HCT116 (cell line): ENCODE measurements around the gene ZNF750. TPM values are rescaled to one million over a fixed set of nuclear protein-coding genes. Genes with fewer than 3 reads are reported as not detected.

Source experiments
- ATAC-seq: fragments of 200-7000 bp; cut with Tn5 transposase; 2 replicates; pipeline ENCODE4 v1.9.1; 2020; ENCODE audit warnings: mild to moderate bottlenecking, moderate library complexity
- BruUV-seq: library from RNA; stranded (reverse); fragments of 400-500 nt; replicated peaks from 2 replicates; lab custom pipeline; 2021; lab: Mats Ljungman, UMichigan
- CTCF ChIA-PET: fragments of 300-600 bp; sonication (Branson Sonifier 250); formaldehyde crosslinking; loops from one replicate; lab custom pipeline; 2021; ENCODE audit warnings: antibody characterized with exemption; lab: Charles Lee
- POLR2A ChIA-PET: fragments of 300-600, 350-600 bp; sonication (Branson Sonifier 250); formaldehyde crosslinking; loops from one replicate; lab custom pipeline; 2021; ENCODE audit warnings: antibody characterized with exemption; lab: Charles Lee
- RAD21 ChIA-PET, 2 experiments: fragments of 300-600 bp; sonication (Branson Sonifier 250); formaldehyde crosslinking; loops; one replicate each; lab custom pipeline; 2023; ENCODE audit warnings: low total read pairs in 2 of 2; ENCODE audit not compliant: uncharacterized antibody in 2 of 2, unreplicated experiment in 2 of 2, low non-redundant PET in 1 of 2; lab: Charles Lee
- DNase-seq: peaks from one replicate; pipeline ENCODE4 v3.0.0-alpha.2; 2010; ENCODE audit warnings: low read depth, low spot score
- H2AFZ ChIP-seq: fragments of 200-600 bp; shearing (Covaris generic), sonication (generic); 2 replicates; pipeline ENCODE4 v1.6.1; 2017; ENCODE audit warnings: low read depth, mixed run types, mixed read lengths, antibody characterized with exemption, low read length; ENCODE audit not compliant: poor library complexity, severe bottlenecking
- H3K27ac ChIP-seq: 2 replicates; pipeline ENCODE4 v1.5.1; 2012; ENCODE audit warnings: low read depth, low read length
- H3K27me3 ChIP-seq: fragments of 200-600 bp; sonication (generic); 2 replicates; pipeline ENCODE4 v1.6.1; 2016; ENCODE audit warnings: mixed run types, low read length, mixed read lengths; ENCODE audit not compliant: insufficient read depth
- H3K36me3 ChIP-seq, 2 experiments: fragments of 200-500 bp in 1 of 2; fragments of 200-600 bp in 1 of 2; sonication (Bioruptor generic) in 1 of 2; sonication (generic) in 1 of 2; 2 replicates each; pipeline versions ENCODE4 v1.5.1 to v1.6.1; 2014 to 2016; ENCODE audit warnings: low read length in 2 of 2, inconsistent platforms in 1 of 2, mixed read lengths in 1 of 2, mixed run types in 1 of 2; ENCODE audit not compliant: insufficient read depth in 2 of 2, control insufficient read depth in 1 of 2
- H3K4me1 ChIP-seq, 2 experiments: fragments of 200-600 bp in 1 of 2; sonication (generic) in 1 of 2; 2 replicates each; pipeline versions ENCODE4 v1.5.1 to v1.6.1; 2012 to 2017; ENCODE audit warnings: low read length in 2 of 2, inconsistent platforms in 1 of 2, mild to moderate bottlenecking in 1 of 2, mixed read lengths in 1 of 2, mixed run types in 1 of 2, moderate library complexity in 1 of 2; ENCODE audit not compliant: insufficient read depth in 2 of 2, control insufficient read depth in 1 of 2
- H3K4me2 ChIP-seq: fragments of 200-600 bp; sonication (generic); 2 replicates; pipeline ENCODE4 v1.6.1; 2017; ENCODE audit warnings: mixed run types, low read length, mixed read lengths
- H3K4me3 ChIP-seq, 2 experiments: fragments of 200-600 bp in 1 of 2; sonication (generic) in 1 of 2; replicated peaks in 1 of 2; 2 replicates each; pipeline ENCODE4 v1.5.1; 2011 to 2016; ENCODE audit warnings: low read length in 2 of 2, control low read depth in 1 of 2, low read depth in 1 of 2, mild to moderate bottlenecking in 1 of 2, mixed read lengths in 1 of 2, mixed run types in 1 of 2
- H3K79me2 ChIP-seq: fragments of 200-600 bp; sonication (generic); 2 replicates; pipeline ENCODE4 v1.6.1; 2017; ENCODE audit warnings: mild to moderate bottlenecking, mixed run types, low read length, moderate library complexity, mixed read lengths; ENCODE audit not compliant: insufficient read depth
- H3K9ac ChIP-seq: fragments of 200-600 bp; sonication (generic); 2 replicates; pipeline ENCODE4 v1.6.1; 2016; ENCODE audit warnings: low read length, mixed read lengths
- H3K9me2 ChIP-seq: fragments of 200-600 bp; sonication (generic), shearing (Covaris generic); 2 replicates; pipeline ENCODE4 v1.6.1; 2017; ENCODE audit warnings: mixed run types, mild to moderate bottlenecking, moderate library complexity; ENCODE audit not compliant: insufficient read depth
- H3K9me3 ChIP-seq, 2 experiments: fragments of 200-500 bp in 1 of 2; fragments of 200-600 bp in 1 of 2; sonication (Bioruptor generic) in 1 of 2; sonication (generic) in 1 of 2; 2 replicates each; pipeline ENCODE4 v1.6.1; 2014 to 2017; ENCODE audit warnings: low read length in 2 of 2, mixed read lengths in 2 of 2, inconsistent platforms in 1 of 2, low read depth in 1 of 2, mild to moderate bottlenecking in 1 of 2, mixed run types in 1 of 2, moderate library complexity in 1 of 2; ENCODE audit not compliant: control insufficient read depth in 1 of 2, insufficient read depth in 1 of 2
- H4K20me1 ChIP-seq: fragments of 200-600 bp; sonication (generic), shearing (Covaris generic); 2 replicates; pipeline ENCODE4 v1.6.1; 2017; ENCODE audit warnings: mixed run types, mild to moderate bottlenecking, moderate library complexity; ENCODE audit not compliant: insufficient read depth
- ATF3 ChIP-seq: IDR thresholded peaks from 2 replicates; pipeline ENCODE4 v1.6.1; 2012
- ELF1 ChIP-seq: IDR thresholded peaks from 2 replicates; pipeline ENCODE4 v1.6.1; 2012; ENCODE audit warnings: low read depth, borderline replicate concordance
- EZH2phosphoT487 ChIP-seq: fragments of 200-600 bp; IDR thresholded peaks from 2 replicates; pipeline ENCODE4 v1.6.1; 2018; ENCODE audit warnings: antibody characterized with exemption, borderline replicate concordance
- FOSL1 ChIP-seq: IDR thresholded peaks from 2 replicates; pipeline ENCODE4 v1.6.1; 2012; ENCODE audit warnings: low read depth
- MAX ChIP-seq: IDR thresholded peaks from 2 replicates; pipeline ENCODE4 v1.6.1; 2012
- POLR2AphosphoS5 ChIP-seq: IDR thresholded peaks from 2 replicates; pipeline ENCODE4 v1.6.1; 2011; ENCODE audit warnings: mild to moderate bottlenecking, low read depth, low read length, moderate library complexity
- REST ChIP-seq: IDR thresholded peaks from 2 replicates; pipeline ENCODE4 v1.6.1; 2012; ENCODE audit warnings: low read depth
- SIN3A ChIP-seq: IDR thresholded peaks from 2 replicates; pipeline ENCODE4 v1.6.1; 2012; ENCODE audit warnings: low read depth
- SP1 ChIP-seq: IDR thresholded peaks from 2 replicates; pipeline ENCODE4 v1.6.1; 2012; ENCODE audit warnings: low read depth
- TCF7L2 ChIP-seq: IDR thresholded peaks from 2 replicates; pipeline ENCODE4 v1.7.0; 2011; ENCODE audit warnings: borderline replicate concordance, inconsistent platforms; ENCODE audit not compliant: insufficient read depth, insufficient read length; ENCODE audit errors: extremely low read depth
- YY1 ChIP-seq: IDR thresholded peaks from 2 replicates; pipeline ENCODE4 v1.6.1; 2011; ENCODE audit warnings: low read length, low read depth, moderate library complexity, mild to moderate bottlenecking; ENCODE audit not compliant: insufficient replicate concordance; ENCODE audit errors: extremely low read depth
- ZBTB33 ChIP-seq: IDR thresholded peaks from 2 replicates; pipeline ENCODE4 v1.6.1; 2011; ENCODE audit warnings: mild to moderate bottlenecking, low read length, moderate library complexity; ENCODE audit not compliant: insufficient replicate concordance; ENCODE audit errors: extremely low read depth
- ZFX ChIP-seq: fragments of 450-650 bp; IDR thresholded peaks from 2 replicates; pipeline ENCODE4 v1.6.1; 2017
- ZNF274 ChIP-seq: fragments of 200-500 bp; sonication (Bioruptor generic); IDR thresholded peaks from 2 replicates; pipeline ENCODE4 v1.6.1; 2014; ENCODE audit warnings: mild to moderate bottlenecking, low read depth, low read length, inconsistent platforms
- intact Hi-C: fragments of 100-400 bp; cut with micrococcal nuclease; formaldehyde crosslinking; loops from 2 replicates; pipeline ENCODE4 v1.10.0; 2022
- total RNA-seq: library from RNA; stranded (reverse); gene quantifications from one replicate; pipeline ENCODE4 v1.2.1, GENCODE V29; 2021; ENCODE audit not compliant: unreplicated experiment

ZNF750 gene
- total RNA-seq, 1 experiment from 2014 or later: not detected

GRCh38 chr17:82801377-82801970, 38.3 kb downstream of the ZNF750 start (continued):
- no peak for TF ChIP-seq ELF1
- no peak for TF ChIP-seq EZH2phosphoT487
- TF ChIP-seq MAX: no peak

GRCh38 chr17:82800885-82801284, 38.9 kb downstream of the ZNF750 start:
- Histone ChIP-seq H3K4me3 (no peak overlapping the region), H3K9me2 (no peaks in the 10 kb centered on the region), H3K9me3 (no peaks in the 10 kb centered on the region), H3K27ac (no peak overlapping the region; the same call in 1 of the 2 replicates), H3K9ac (no peak overlapping the region), H3K4me2 (no peak overlapping the region), H3K79me2 (peaks cover 36% of the 10 kb centered on the region), H3K36me3 (peaks cover 3 to 13% of the 10 kb centered on the region in 2 experiments; a peak in 2 of 4 replicates), H3K4me1 (no peaks in the 10 kb centered on the region), H3K27me3 (no peaks in the 10 kb centered on the region), H2AFZ (no peak overlapping the region), H4K20me1 (0 out of 2 replicates have a peak, but pooled peaks cover 4% of the 10 kb centered on the region)
- CTCF ChIA-PET: no interaction called here
- ATAC-seq: no peak
- BruUV-seq: no TSS peak
- intact Hi-C loops: no loop called here
- POLR2A ChIA-PET: no interaction called here
- RAD21 ChIA-PET: no interaction called here
- TF ChIP-seq REST (no peak), SP1 (no peak), ATF3 (no peak), ZNF274 (no peak), ZBTB33 (no peak), YY1 (no peak), TCF7L2 (no peak), FOSL1 (no peak), SIN3A (no peak), ELF1 (no peak), POLR2AphosphoS5 (no peak), ZFX (no peak)
- DNase-seq: no peak
